Adipocyte (in vitro differentiated cells): Measurements from ENCODE around the gene TMEM184A.

Experiments used
- DNase-seq: peaks from one replicate; pipeline ENCODE4 v3.0.0-alpha.2; 2015; ENCODE audit warnings: low read depth
- H3K27me3 ChIP-seq: replicated peaks from 2 replicates; pipeline ENCODE4 v1.7.0; 2013; ENCODE audit warnings: mild to moderate bottlenecking, low read length, moderate library complexity; ENCODE audit not compliant: control insufficient read depth, insufficient read depth
- H3K36me3 ChIP-seq: 2 replicates; pipeline ENCODE4 v1.7.0; 2013; ENCODE audit warnings: low read length, mild to moderate bottlenecking, moderate library complexity; ENCODE audit not compliant: control insufficient read depth, insufficient read depth, severe bottlenecking
- H3K4me1 ChIP-seq: 2 replicates; pipeline ENCODE4 v1.7.0; 2013; ENCODE audit warnings: mild to moderate bottlenecking, low read length, moderate library complexity; ENCODE audit not compliant: control insufficient read depth, insufficient read depth
- H3K4me3 ChIP-seq: 2 replicates; pipeline ENCODE4 v1.7.0; 2013; ENCODE audit warnings: mild to moderate bottlenecking, low read length, moderate library complexity
- H3K9ac ChIP-seq: 2 replicates; pipeline ENCODE4 v1.7.0; 2013; ENCODE audit warnings: mild to moderate bottlenecking, low read length, moderate library complexity
- H3K9me3 ChIP-seq: 2 replicates; pipeline ENCODE4 v1.7.0; 2013; ENCODE audit warnings: mild to moderate bottlenecking, low read length, moderate library complexity; ENCODE audit not compliant: control insufficient read depth

TMEM184A gene

GRCh38 chr7:1500064-1500807, 55.8 kb downstream of the TMEM184A start:
- no peak for DNase-seq
- Histone ChIP-seq H3K4me3 (no peak overlapping the region), H3K4me1 (peaks cover 12% of the 10 kb centered on the region), H3K36me3 (peaks cover 42% of the 10 kb centered on the region), H3K9me3 (no peaks in the 10 kb centered on the region), H3K9ac (no peak overlapping the region), H3K27me3 (no peaks in the 10 kb centered on the region)

GRCh38 chr7:1499367-1500029, 56.5 kb downstream of the TMEM184A start:
- peaks cover 42% of the 10 kb centered on the region for H3K36me3 ChIP-seq
- no peak for DNase-seq
- H3K9me3 ChIP-seq, result no peaks in the 10 kb centered on the region

DNA sequence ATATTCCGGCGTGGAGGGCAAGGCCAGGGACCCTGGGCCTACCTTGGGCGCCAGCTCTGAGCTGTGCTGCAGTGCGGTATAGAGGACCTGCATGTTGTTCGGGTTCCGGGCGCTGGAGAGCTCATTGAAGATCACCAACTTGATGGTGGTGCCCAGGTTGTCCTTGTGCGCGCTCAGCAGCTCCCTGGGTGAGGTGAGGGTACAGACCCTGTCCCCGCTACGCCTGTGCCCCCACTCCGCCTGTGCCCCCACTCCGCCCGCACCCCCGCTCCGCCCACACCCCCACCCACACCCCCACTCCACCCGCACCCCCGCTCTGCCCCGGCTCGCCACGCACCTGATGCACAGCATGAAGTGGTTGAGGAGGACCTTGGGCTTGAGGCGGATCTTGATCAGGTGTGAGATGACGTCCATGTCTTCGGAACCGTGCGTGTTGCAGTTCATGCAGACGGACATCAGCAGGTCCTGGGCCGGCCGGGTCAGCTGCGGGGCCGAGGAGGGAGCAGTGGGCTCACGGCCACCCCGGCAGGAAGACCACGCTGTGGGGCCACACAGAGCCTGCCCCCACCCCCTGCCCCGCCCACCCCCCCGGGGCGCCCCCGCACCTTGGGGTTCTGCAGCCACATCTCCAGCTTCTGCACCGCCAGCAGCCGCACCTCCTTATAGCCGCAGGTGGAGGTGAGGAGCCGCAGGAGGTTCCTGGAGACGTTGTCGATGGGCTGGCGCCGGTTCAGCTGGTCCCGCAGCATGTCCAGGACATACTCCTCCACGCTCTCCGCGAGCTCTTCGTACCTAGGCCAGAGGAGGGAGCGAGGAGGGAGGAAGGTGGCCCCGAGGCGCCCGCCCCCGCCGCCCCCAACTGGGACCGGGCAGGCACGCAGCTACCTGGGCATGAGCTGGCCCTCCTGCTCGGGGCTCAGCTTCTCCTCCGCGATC, 57.4 kb downstream of the TMEM184A start:
- DNase-seq, result no peak
- peaks cover 12% of the 10 kb centered on the region for H3K4me1 ChIP-seq
- H3K4me3 ChIP-seq, result no peak overlapping the region
- H3K27me3 ChIP-seq, result no peaks in the 10 kb centered on the region
- H3K9ac ChIP-seq, result no peak overlapping the region
- no peaks in the 10 kb centered on the region for H3K9me3 ChIP-seq
- peaks cover 47% of the 10 kb centered on the region for H3K36me3 ChIP-seq

More at GRCh38 chr7:1499367-1500029, 56.5 kb downstream of the TMEM184A start:
- H3K4me3 ChIP-seq, result no peak overlapping the region
- peaks cover 12% of the 10 kb centered on the region for H3K4me1 ChIP-seq
- H3K9ac ChIP-seq, result no peak overlapping the region
- no peaks in the 10 kb centered on the region for H3K27me3 ChIP-seq

GRCh38 chr7:1497293-1497927, 58.6 kb downstream of the TMEM184A start:
- H3K9ac ChIP-seq, result no peak overlapping the region
- no peaks in the 10 kb centered on the region for H3K4me1 ChIP-seq
- H3K4me3 ChIP-seq, result no peak overlapping the region
- H3K9me3 ChIP-seq, result no peaks in the 10 kb centered on the region
- H3K27me3 ChIP-seq, result no peaks in the 10 kb centered on the region
- peaks cover 50% of the 10 kb centered on the region for H3K36me3 ChIP-seq
- DNase-seq, result no peak

DNA sequence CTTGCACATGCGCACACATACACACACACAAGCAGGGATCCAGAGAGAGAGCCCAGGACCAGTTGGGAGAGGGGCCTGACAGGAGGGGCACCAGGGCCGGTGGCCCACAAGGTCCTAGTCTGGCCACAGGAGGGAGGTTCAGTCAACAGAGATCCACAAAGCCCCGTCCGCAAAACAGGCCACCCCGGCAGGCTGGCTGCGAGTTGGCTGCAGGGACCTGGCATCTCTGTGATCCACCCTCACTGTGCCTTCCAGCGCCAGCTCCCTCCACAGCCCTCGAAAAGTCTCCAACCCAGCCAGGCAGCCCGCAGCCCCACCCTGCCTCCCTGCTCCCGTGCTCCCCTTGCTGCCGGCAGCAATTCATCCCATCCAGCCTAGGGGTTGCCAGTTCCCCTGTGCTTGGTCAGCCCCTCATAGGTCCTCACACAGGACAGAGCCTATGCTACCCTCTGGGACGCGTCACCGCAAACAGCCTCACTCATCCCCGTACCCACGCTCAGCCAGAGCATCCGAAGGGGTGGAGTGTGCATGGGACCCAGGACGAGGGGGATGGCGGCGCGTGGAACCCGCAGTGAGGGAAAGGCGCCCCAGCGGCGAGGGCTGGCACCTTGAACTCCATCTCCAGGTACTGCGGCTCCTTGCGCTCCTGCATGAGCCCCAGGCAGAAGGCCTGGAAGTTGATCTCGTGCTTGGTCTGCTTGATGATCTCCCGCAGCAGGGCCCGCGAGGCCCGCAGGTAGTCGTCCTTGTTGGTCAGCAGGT, 59.3 kb downstream of the TMEM184A start:
- Histone ChIP-seq H3K4me3 (no peak overlapping the region), H3K4me1 (no peaks in the 10 kb centered on the region), H3K9me3 (no peaks in the 10 kb centered on the region), H3K9ac (no peak overlapping the region), H3K27me3 (no peaks in the 10 kb centered on the region), H3K36me3 (peaks cover 54% of the 10 kb centered on the region)
- DNase-seq, result no peak

DNA sequence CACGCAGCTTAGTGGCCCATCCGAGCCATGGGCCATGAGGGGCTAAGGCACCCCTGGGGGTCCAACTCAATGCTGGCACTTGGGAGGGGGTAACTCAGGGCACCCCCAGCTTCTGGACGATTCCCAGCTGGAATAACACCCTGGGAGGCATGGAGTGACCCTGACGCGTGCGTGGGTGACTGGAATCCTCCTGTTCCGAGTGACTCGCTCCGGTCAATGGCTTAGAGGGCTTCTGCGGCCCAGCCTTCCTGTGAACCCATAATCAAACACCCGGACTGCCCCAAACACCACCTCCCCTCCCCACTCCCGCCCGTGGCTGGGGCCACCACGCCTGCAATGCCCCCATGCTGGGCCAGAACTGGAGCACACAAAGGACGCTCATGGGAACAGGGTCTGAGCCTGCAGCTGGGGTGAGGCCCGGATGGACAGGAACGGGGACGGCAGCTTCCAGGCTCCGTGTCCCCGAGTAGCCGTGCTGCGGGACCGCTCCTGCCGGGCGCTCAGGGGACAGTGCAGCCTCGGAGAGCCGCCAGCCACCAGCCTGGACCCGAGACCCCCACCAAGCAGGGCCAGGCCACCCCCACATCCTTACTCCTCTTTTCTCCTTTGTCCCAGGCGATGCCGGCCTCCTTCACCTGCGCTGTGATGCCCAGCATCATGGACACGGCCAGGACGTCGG, 60.3 kb downstream of the TMEM184A start:
- Histone ChIP-seq H3K9me3 (no peaks in the 10 kb centered on the region), H3K4me1 (no peaks in the 10 kb centered on the region), H3K36me3 (peaks cover 62% of the 10 kb centered on the region), H3K4me3 (no peak overlapping the region), H3K9ac (no peak overlapping the region), H3K27me3 (no peaks in the 10 kb centered on the region)
- DNase-seq, result no peak

DNA sequence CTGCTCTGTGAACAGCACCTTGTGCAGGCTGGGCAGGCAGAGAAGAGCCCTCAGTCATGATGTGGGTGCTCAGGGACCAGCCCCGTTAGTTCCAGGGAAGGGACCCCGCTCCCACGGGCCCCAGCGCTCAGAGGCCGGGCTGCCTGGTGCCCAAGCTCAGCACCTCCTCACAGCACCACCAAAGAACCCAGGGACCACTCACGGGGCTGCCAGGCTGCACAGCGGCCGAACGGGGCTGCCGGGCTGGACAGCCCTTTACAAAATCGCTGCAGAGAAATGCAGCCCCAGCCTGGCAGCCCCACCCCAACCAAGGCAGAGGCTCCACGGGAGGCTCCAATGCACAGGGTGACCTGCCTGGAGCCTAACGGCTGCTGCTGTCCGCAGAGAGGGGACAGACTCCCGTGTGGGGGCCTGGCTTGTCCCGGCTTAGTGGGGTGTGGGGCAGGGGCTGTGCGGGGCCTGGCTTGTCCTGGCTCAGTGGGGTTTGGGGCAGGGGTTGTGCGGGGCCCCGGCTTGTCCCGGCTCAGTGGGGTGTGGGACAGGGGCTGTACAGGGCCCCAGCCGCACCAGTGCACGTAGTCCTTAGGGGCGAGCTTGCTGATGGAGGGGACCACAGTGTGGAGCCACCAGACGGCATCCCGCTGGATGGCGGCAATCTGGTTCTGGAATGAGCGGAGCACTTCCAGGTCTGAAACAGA, 61.0 kb downstream of the TMEM184A start:
- no peak for DNase-seq
- H3K4me1 ChIP-seq, result no peaks in the 10 kb centered on the region
- no peaks in the 10 kb centered on the region for H3K9me3 ChIP-seq
- peaks cover 63% of the 10 kb centered on the region for H3K36me3 ChIP-seq
- H3K4me3 ChIP-seq, result no peak overlapping the region
- no peaks in the 10 kb centered on the region for H3K27me3 ChIP-seq
- no peak overlapping the region for H3K9ac ChIP-seq

DNA sequence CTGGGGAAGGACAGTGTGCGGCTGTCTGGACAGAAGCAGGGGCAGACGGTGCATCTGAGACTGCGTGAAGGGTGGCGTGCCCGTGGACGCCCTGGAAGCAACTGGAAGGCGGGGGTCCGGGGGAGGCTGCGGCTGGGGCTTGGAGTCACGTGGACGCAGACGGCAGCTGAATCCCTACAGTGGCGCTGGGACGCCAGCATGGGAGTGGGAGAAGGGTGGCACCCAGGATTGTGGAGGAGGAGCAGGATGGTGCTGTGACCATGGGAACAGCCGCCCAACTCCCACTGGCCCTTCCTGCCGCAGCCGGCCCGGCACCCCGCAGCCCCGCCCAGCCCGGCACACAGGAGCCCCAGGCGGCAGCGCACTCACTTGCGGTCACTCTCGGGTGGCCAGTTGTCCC, 61.6 kb downstream of the TMEM184A start:
- no peaks in the 10 kb centered on the region for H3K9me3 ChIP-seq
- H3K4me1 ChIP-seq, result no peaks in the 10 kb centered on the region
- no peak for DNase-seq
- no peak overlapping the region for H3K4me3 ChIP-seq
- no peaks in the 10 kb centered on the region for H3K27me3 ChIP-seq
- no peak overlapping the region for H3K9ac ChIP-seq
- peaks cover 63% of the 10 kb centered on the region for H3K36me3 ChIP-seq

DNA sequence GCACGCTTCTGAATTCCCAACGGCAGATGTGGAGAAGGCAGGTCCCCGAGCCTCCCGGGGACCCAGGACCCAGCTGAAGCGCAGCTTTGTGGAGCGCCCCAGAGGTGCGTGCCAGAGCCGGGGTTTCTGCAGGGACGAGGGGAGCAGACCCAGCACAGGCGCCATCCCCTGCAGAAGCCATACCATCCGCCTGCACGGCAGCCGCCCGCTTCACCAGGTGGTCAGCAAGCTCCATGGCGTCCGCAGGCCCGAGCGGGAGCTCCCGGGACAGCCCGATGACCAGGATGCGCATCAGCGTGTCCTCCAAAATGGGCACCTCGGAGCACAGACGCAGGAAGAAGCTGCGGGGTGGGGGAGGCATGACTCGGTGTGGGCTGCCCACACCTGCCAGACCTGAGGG, 62.4 kb downstream of the TMEM184A start:
- Histone ChIP-seq H3K9ac (no peak overlapping the region), H3K36me3 (peaks cover 70% of the 10 kb centered on the region), H3K4me3 (no peak overlapping the region), H3K9me3 (no peaks in the 10 kb centered on the region), H3K27me3 (no peaks in the 10 kb centered on the region), H3K4me1 (no peaks in the 10 kb centered on the region)
- DNase-seq, result no peak
